HCT116 (cell line): Measurements from ENCODE around the gene HIPK3. TPM values are rescaled to one million over a fixed set of nuclear protein-coding genes. Genes with fewer than 3 reads are reported as not detected.

Experiments used
- ATAC-seq: fragments of 200-7000 bp; cut with Tn5 transposase; 2 replicates; pipeline ENCODE4 v1.9.1; 2020; ENCODE audit warnings: mild to moderate bottlenecking, moderate library complexity
- BruUV-seq: library from RNA; stranded (reverse); fragments of 400-500 nt; replicated peaks from 2 replicates; lab custom pipeline; 2021; lab: Mats Ljungman, UMichigan
- CTCF ChIA-PET: fragments of 300-600 bp; sonication (Branson Sonifier 250); formaldehyde crosslinking; loops from one replicate; lab custom pipeline; 2021; ENCODE audit warnings: antibody characterized with exemption; lab: Charles Lee
- POLR2A ChIA-PET: fragments of 300-600, 350-600 bp; sonication (Branson Sonifier 250); formaldehyde crosslinking; loops from one replicate; lab custom pipeline; 2021; ENCODE audit warnings: antibody characterized with exemption; lab: Charles Lee
- RAD21 ChIA-PET, 2 experiments: fragments of 300-600 bp; sonication (Branson Sonifier 250); formaldehyde crosslinking; loops; one replicate each; lab custom pipeline; 2023; ENCODE audit warnings: low total read pairs in 2 of 2; ENCODE audit not compliant: uncharacterized antibody in 2 of 2, unreplicated experiment in 2 of 2, low non-redundant PET in 1 of 2; lab: Charles Lee
- DNase-seq: peaks from one replicate; pipeline ENCODE4 v3.0.0-alpha.2; 2010; ENCODE audit warnings: low read depth, low spot score
- H2AFZ ChIP-seq: fragments of 200-600 bp; shearing (Covaris generic), sonication (generic); 2 replicates; pipeline ENCODE4 v1.6.1; 2017; ENCODE audit warnings: low read depth, mixed run types, mixed read lengths, antibody characterized with exemption, low read length; ENCODE audit not compliant: poor library complexity, severe bottlenecking
- H3K27ac ChIP-seq: 2 replicates; pipeline ENCODE4 v1.5.1; 2012; ENCODE audit warnings: low read depth, low read length
- H3K27me3 ChIP-seq: fragments of 200-600 bp; sonication (generic); 2 replicates; pipeline ENCODE4 v1.6.1; 2016; ENCODE audit warnings: mixed run types, low read length, mixed read lengths; ENCODE audit not compliant: insufficient read depth
- H3K36me3 ChIP-seq, 2 experiments: fragments of 200-500 bp in 1 of 2; fragments of 200-600 bp in 1 of 2; sonication (Bioruptor generic) in 1 of 2; sonication (generic) in 1 of 2; 2 replicates each; pipeline versions ENCODE4 v1.5.1 to v1.6.1; 2014 to 2016; ENCODE audit warnings: low read length in 2 of 2, inconsistent platforms in 1 of 2, mixed read lengths in 1 of 2, mixed run types in 1 of 2; ENCODE audit not compliant: insufficient read depth in 2 of 2, control insufficient read depth in 1 of 2
- H3K4me1 ChIP-seq, 2 experiments: fragments of 200-600 bp in 1 of 2; sonication (generic) in 1 of 2; 2 replicates each; pipeline versions ENCODE4 v1.5.1 to v1.6.1; 2012 to 2017; ENCODE audit warnings: low read length in 2 of 2, inconsistent platforms in 1 of 2, mild to moderate bottlenecking in 1 of 2, mixed read lengths in 1 of 2, mixed run types in 1 of 2, moderate library complexity in 1 of 2; ENCODE audit not compliant: insufficient read depth in 2 of 2, control insufficient read depth in 1 of 2
- H3K4me2 ChIP-seq: fragments of 200-600 bp; sonication (generic); 2 replicates; pipeline ENCODE4 v1.6.1; 2017; ENCODE audit warnings: mixed run types, low read length, mixed read lengths
- H3K4me3 ChIP-seq, 2 experiments: fragments of 200-600 bp in 1 of 2; sonication (generic) in 1 of 2; replicated peaks in 1 of 2; 2 replicates each; pipeline ENCODE4 v1.5.1; 2011 to 2016; ENCODE audit warnings: low read length in 2 of 2, control low read depth in 1 of 2, low read depth in 1 of 2, mild to moderate bottlenecking in 1 of 2, mixed read lengths in 1 of 2, mixed run types in 1 of 2
- H3K79me2 ChIP-seq: fragments of 200-600 bp; sonication (generic); 2 replicates; pipeline ENCODE4 v1.6.1; 2017; ENCODE audit warnings: mild to moderate bottlenecking, mixed run types, low read length, moderate library complexity, mixed read lengths; ENCODE audit not compliant: insufficient read depth
- H3K9ac ChIP-seq: fragments of 200-600 bp; sonication (generic); 2 replicates; pipeline ENCODE4 v1.6.1; 2016; ENCODE audit warnings: low read length, mixed read lengths
- H3K9me2 ChIP-seq: fragments of 200-600 bp; sonication (generic), shearing (Covaris generic); 2 replicates; pipeline ENCODE4 v1.6.1; 2017; ENCODE audit warnings: mixed run types, mild to moderate bottlenecking, moderate library complexity; ENCODE audit not compliant: insufficient read depth
- H3K9me3 ChIP-seq, 2 experiments: fragments of 200-500 bp in 1 of 2; fragments of 200-600 bp in 1 of 2; sonication (Bioruptor generic) in 1 of 2; sonication (generic) in 1 of 2; 2 replicates each; pipeline ENCODE4 v1.6.1; 2014 to 2017; ENCODE audit warnings: low read length in 2 of 2, mixed read lengths in 2 of 2, inconsistent platforms in 1 of 2, low read depth in 1 of 2, mild to moderate bottlenecking in 1 of 2, mixed run types in 1 of 2, moderate library complexity in 1 of 2; ENCODE audit not compliant: control insufficient read depth in 1 of 2, insufficient read depth in 1 of 2
- H4K20me1 ChIP-seq: fragments of 200-600 bp; sonication (generic), shearing (Covaris generic); 2 replicates; pipeline ENCODE4 v1.6.1; 2017; ENCODE audit warnings: mixed run types, mild to moderate bottlenecking, moderate library complexity; ENCODE audit not compliant: insufficient read depth
- CEBPB ChIP-seq: IDR thresholded peaks from 2 replicates; pipeline ENCODE4 v1.6.1; 2012; ENCODE audit warnings: low read depth
- EZH2 ChIP-seq: fragments of 200-600 bp; sonication (generic); IDR thresholded peaks from 2 replicates; pipeline ENCODE4 v1.6.1; 2017; ENCODE audit warnings: antibody characterized with exemption, mixed run types
- FOSL1 ChIP-seq: IDR thresholded peaks from 2 replicates; pipeline ENCODE4 v1.6.1; 2012; ENCODE audit warnings: low read depth
- POLR2A ChIP-seq: IDR thresholded peaks from 2 replicates; pipeline ENCODE4 v1.7.0; 2011; ENCODE audit warnings: borderline replicate concordance; ENCODE audit not compliant: insufficient read depth, insufficient read length; ENCODE audit errors: extremely low read depth
- POLR2AphosphoS5 ChIP-seq: IDR thresholded peaks from 2 replicates; pipeline ENCODE4 v1.6.1; 2011; ENCODE audit warnings: mild to moderate bottlenecking, low read depth, low read length, moderate library complexity
- SIN3A ChIP-seq: IDR thresholded peaks from 2 replicates; pipeline ENCODE4 v1.6.1; 2012; ENCODE audit warnings: low read depth
- ZFX ChIP-seq: fragments of 450-650 bp; IDR thresholded peaks from 2 replicates; pipeline ENCODE4 v1.6.1; 2017
- intact Hi-C: fragments of 100-400 bp; cut with micrococcal nuclease; formaldehyde crosslinking; loops from 2 replicates; pipeline ENCODE4 v1.10.0; 2022
- total RNA-seq: library from RNA; stranded (reverse); gene quantifications from one replicate; pipeline ENCODE4 v1.2.1, GENCODE V29; 2021; ENCODE audit not compliant: unreplicated experiment
- TF ChIP-seq, protein P1 (sequence below): IDR thresholded peaks from 2 replicates; pipeline ENCODE4 v1.6.1; 2012; ENCODE audit warnings: low read depth
- TF ChIP-seq, protein P2 (sequence below): IDR thresholded peaks from 2 replicates; pipeline ENCODE4 v1.6.1; 2012

HIPK3 gene
- total RNA-seq, 1 experiment from 2014 or later = 35.2 TPM

DNA sequence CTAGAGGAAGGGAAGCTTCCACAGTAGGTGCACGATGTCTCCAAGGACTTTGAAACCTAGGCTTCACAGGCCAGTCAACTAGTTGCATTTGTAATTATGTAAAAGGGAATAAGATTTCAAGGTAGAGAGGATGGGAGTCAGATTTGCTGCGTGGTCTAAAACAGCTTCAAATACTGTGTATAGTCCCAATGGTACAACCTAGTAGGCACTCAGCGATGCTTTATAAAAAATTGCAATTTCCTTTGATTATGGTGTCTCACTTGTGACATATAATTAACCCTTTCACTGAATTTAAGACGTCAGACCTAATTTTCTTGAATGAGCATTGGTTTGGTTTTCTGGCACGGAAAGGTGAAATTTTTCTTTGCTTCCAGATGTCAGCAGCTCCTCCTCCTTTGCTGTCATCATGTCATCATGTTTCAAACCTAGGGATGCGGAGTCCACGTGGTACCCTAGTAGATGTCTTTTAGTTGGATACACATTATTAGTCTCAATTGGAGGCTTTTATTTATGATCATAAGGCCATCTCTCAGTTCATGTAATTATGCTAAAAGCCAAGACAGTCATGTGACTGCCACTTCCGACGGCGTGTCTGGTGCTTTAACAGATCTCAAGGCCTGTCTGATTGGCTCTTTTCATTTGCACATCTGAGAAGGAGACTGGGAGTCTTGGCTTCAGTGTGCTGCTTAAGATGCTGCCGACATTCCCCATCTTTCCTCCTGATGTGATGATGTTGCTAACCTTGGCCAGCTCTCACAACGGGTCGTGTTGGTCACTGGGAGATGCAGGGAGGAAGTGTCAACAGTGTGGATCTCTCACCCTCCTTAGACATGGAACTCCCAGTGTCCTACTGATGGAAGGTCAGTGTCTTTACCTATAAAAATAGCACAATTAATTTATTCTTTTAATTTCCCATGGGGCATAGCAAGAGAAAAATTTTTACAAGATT is 134.0 kb downstream of the HIPK3 start:
- CTCF ChIA-PET = no interaction called here
- RAD21 ChIA-PET = no interaction called here
- Histone ChIP-seq H3K4me1 (no peaks in the 10 kb centered on the region), H3K36me3 (no peaks in the 10 kb centered on the region), H3K4me3 (no peak overlapping the region), H3K27ac (no peak overlapping the region), H3K27me3 (no peaks in the 10 kb centered on the region), H3K9me3 (no peaks in the 10 kb centered on the region), H4K20me1 (no peaks in the 10 kb centered on the region), H2AFZ (no peak overlapping the region), H3K9ac (no peak overlapping the region), H3K4me2 (no peak overlapping the region), H3K9me2 (no peaks in the 10 kb centered on the region), H3K79me2 (no peaks in the 10 kb centered on the region)
- POLR2A ChIA-PET = no interaction called here
- BruUV-seq = no TSS peak
- TF ChIP-seq POLR2A (no peak), FOSL1 (no peak), POLR2AphosphoS5 (no peak), CEBPB (no peak), EZH2 (no peak), ZFX (no peak), SIN3A (no peak)
- TF ChIP-seq, protein P1, sequence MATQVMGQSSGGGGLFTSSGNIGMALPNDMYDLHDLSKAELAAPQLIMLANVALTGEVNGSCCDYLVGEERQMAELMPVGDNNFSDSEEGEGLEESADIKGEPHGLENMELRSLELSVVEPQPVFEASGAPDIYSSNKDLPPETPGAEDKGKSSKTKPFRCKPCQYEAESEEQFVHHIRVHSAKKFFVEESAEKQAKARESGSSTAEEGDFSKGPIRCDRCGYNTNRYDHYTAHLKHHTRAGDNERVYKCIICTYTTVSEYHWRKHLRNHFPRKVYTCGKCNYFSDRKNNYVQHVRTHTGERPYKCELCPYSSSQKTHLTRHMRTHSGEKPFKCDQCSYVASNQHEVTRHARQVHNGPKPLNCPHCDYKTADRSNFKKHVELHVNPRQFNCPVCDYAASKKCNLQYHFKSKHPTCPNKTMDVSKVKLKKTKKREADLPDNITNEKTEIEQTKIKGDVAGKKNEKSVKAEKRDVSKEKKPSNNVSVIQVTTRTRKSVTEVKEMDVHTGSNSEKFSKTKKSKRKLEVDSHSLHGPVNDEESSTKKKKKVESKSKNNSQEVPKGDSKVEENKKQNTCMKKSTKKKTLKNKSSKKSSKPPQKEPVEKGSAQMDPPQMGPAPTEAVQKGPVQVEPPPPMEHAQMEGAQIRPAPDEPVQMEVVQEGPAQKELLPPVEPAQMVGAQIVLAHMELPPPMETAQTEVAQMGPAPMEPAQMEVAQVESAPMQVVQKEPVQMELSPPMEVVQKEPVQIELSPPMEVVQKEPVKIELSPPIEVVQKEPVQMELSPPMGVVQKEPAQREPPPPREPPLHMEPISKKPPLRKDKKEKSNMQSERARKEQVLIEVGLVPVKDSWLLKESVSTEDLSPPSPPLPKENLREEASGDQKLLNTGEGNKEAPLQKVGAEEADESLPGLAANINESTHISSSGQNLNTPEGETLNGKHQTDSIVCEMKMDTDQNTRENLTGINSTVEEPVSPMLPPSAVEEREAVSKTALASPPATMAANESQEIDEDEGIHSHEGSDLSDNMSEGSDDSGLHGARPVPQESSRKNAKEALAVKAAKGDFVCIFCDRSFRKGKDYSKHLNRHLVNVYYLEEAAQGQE = no peak
- TF ChIP-seq, protein P2, sequence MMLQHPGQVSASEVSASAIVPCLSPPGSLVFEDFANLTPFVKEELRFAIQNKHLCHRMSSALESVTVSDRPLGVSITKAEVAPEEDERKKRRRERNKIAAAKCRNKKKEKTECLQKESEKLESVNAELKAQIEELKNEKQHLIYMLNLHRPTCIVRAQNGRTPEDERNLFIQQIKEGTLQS = no peak
- DNase-seq (no peak), ATAC-seq (no peak)
- intact Hi-C loops = no loop called here
